ENCODE results near the gene ATP2A1.

DNA sequence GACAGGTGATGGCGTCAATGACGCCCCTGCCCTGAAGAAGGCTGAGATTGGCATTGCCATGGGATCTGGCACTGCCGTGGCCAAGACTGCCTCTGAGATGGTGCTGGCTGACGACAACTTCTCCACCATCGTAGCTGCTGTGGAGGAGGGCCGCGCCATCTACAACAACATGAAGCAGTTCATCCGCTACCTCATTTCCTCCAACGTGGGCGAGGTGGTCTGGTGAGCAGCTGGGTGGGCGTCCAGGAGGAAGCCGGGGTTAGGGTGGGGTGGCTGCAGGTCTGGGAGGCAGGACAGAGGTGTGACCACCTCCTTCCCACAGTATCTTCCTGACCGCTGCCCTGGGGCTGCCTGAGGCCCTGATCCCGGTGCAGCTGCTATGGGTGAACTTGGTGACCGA is 23.6 kb downstream of the ATP2A1 start:
- TF ChIP-seq FOXK2 (IDR thresholded peaks at IDR 0.05) (no peak), BHLHE40 (IDR thresholded peaks at IDR 0.05; ENCODE audit: borderline replicate concordance) (no peak), ARNT (IDR thresholded peaks at IDR 0.05) (no peak), FOXA1 (IDR thresholded peaks at IDR 0.05) (no peak)
- TF ChIP-seq, protein P1, sequence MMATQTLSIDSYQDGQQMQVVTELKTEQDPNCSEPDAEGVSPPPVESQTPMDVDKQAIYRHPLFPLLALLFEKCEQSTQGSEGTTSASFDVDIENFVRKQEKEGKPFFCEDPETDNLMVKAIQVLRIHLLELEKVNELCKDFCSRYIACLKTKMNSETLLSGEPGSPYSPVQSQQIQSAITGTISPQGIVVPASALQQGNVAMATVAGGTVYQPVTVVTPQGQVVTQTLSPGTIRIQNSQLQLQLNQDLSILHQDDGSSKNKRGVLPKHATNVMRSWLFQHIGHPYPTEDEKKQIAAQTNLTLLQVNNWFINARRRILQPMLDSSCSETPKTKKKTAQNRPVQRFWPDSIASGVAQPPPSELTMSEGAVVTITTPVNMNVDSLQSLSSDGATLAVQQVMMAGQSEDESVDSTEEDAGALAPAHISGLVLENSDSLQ (IDR thresholded peaks at IDR 0.05): no peak

Data from HEK293T (cell line).